ENCODE data around the gene VPS26B. TPM values are rescaled to one million over a fixed set of nuclear protein-coding genes. Genes with fewer than 3 reads are reported as not detected.

Gene VPS26B
- total and polyA plus RNA-seq, 2 experiments from 2014 or later, result 10.1 to 29.1 TPM

DNA sequence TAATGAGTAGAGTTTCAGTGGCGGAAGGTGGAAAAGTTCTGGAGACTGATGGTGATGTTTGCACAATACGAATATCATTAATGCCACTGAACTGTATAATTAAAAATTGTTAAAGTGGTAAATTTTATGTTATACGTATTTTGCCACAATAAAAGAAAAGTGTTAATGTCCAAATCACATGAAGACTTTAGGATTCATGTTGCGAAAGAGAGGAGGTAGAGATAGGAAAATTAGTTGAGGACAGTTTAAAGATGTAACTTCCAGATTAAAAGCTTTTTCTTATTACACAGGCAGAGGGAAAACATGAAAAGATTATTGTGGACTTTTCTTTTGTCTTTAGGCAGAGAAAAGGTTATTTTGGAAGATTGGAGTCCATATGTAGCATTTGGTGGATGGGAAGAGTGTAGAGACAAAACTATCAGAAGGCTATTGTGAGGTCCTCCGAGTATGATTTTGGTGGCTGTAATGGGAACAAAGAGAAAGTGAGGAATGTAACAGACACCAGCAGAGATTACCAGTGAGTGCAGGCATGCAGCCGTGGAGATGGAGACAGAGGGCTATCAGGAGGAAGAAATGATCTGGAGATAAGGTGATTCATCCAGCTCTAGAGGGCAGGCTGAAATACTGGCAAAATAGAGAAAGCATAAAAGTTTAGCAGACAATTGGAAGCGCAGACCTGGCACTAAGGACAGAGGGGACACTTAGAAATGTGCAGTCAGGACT is 12.5 kb downstream of the VPS26B start:
- H3K4me3 ChIP-seq, result no peak overlapping the region
- Mint-ChIP-seq H3K27me3 (ENCODE audit: insufficient read depth, low read depth, poor library complexity) (peaks cover 3% of the 10 kb centered on the region), H3K9me3 (no peaks in the 10 kb centered on the region), H3K4me1 (peaks cover 2% of the 10 kb centered on the region), H3K27ac (no peak overlapping the region), H3K4me3 (no peak overlapping the region), H3K36me3 (ENCODE audit: low read depth) (peaks cover 3% of the 10 kb centered on the region; the same call in 2 of the 3 replicates)
- TF ChIP-seq EZH2 (IDR thresholded peaks at IDR 0.05; ENCODE audit: low read depth, unreplicated experiment) (no peak), ZNF114 (CRISPR knock-in tag; IDR thresholded peaks at IDR 0.05) (no peak), JUNB (IDR thresholded peaks at IDR 0.05; ENCODE audit: unreplicated experiment) (no peak), ZNF331 (CRISPR knock-in tag; IDR thresholded peaks at IDR 0.05; ENCODE audit: low read depth) (no peak)
- TF ChIP-seq, protein P1, sequence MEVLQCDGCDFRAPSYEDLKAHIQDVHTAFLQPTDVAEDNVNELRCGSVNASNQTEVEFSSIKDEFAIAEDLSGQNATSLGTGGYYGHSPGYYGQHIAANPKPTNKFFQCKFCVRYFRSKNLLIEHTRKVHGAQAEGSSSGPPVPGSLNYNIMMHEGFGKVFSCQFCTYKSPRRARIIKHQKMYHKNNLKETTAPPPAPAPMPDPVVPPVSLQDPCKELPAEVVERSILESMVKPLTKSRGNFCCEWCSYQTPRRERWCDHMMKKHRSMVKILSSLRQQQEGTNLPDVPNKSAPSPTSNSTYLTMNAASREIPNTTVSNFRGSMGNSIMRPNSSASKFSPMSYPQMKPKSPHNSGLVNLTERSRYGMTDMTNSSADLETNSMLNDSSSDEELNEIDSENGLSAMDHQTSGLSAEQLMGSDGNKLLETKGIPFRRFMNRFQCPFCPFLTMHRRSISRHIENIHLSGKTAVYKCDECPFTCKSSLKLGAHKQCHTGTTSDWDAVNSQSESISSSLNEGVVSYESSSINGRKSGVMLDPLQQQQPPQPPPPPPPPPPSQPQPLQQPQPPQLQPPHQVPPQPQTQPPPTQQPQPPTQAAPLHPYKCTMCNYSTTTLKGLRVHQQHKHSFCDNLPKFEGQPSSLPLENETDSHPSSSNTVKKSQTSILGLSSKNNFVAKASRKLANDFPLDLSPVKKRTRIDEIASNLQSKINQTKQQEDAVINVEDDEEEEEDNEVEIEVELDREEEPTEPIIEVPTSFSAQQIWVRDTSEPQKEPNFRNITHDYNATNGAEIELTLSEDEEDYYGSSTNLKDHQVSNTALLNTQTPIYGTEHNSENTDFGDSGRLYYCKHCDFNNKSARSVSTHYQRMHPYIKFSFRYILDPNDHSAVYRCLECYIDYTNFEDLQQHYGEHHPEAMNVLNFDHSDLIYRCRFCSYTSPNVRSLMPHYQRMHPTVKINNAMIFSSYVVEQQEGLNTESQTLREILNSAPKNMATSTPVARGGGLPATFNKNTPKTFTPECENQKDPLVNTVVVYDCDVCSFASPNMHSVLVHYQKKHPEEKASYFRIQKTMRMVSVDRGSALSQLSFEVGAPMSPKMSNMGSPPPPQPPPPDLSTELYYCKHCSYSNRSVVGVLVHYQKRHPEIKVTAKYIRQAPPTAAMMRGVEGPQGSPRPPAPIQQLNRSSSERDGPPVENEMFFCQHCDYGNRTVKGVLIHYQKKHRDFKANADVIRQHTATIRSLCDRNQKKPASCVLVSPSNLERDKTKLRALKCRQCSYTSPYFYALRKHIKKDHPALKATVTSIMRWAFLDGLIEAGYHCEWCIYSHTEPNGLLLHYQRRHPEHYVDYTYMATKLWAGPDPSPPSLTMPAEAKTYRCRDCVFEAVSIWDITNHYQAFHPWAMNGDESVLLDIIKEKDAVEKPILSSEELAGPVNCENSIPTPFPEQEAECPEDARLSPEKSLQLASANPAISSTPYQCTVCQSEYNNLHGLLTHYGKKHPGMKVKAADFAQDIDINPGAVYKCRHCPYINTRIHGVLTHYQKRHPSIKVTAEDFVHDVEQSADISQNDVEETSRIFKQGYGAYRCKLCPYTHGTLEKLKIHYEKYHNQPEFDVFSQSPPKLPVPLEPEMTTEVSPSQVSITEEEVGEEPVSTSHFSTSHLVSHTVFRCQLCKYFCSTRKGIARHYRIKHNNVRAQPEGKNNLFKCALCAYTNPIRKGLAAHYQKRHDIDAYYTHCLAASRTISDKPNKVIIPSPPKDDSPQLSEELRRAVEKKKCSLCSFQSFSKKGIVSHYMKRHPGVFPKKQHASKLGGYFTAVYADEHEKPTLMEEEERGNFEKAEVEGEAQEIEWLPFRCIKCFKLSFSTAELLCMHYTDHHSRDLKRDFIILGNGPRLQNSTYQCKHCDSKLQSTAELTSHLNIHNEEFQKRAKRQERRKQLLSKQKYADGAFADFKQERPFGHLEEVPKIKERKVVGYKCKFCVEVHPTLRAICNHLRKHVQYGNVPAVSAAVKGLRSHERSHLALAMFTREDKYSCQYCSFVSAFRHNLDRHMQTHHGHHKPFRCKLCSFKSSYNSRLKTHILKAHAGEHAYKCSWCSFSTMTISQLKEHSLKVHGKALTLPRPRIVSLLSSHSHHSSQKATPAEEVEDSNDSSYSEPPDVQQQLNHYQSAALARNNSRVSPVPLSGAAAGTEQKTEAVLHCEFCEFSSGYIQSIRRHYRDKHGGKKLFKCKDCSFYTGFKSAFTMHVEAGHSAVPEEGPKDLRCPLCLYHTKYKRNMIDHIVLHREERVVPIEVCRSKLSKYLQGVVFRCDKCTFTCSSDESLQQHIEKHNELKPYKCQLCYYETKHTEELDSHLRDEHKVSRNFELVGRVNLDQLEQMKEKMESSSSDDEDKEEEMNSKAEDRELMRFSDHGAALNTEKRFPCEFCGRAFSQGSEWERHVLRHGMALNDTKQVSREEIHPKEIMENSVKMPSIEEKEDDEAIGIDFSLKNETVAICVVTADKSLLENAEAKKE (CRISPR knock-in tag; IDR thresholded peaks at IDR 0.05), result no peak
- TF ChIP-seq, protein P2, sequence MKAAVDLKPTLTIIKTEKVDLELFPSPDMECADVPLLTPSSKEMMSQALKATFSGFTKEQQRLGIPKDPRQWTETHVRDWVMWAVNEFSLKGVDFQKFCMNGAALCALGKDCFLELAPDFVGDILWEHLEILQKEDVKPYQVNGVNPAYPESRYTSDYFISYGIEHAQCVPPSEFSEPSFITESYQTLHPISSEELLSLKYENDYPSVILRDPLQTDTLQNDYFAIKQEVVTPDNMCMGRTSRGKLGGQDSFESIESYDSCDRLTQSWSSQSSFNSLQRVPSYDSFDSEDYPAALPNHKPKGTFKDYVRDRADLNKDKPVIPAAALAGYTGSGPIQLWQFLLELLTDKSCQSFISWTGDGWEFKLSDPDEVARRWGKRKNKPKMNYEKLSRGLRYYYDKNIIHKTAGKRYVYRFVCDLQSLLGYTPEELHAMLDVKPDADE (IDR thresholded peaks at IDR 0.05), result no peak
- H3K4me1 ChIP-seq (ENCODE audit: insufficient read depth), result no peaks in the 10 kb centered on the region
- no peaks in the 10 kb centered on the region for H3K9me2 ChIP-seq (ENCODE audit: insufficient read depth)
- no peaks in the 10 kb centered on the region for H3K27me3 ChIP-seq (ENCODE audit: insufficient read depth)
- H3K79me2 ChIP-seq (replicated peaks; ENCODE audit: insufficient read depth), result 0 out of 2 replicates have a peak, but pooled peaks cover 6% of the 10 kb centered on the region
- no peak for DNase-seq (ENCODE audit: low spot score)
- H3K36me3 ChIP-seq (ENCODE audit: insufficient read depth), result no peaks in the 10 kb centered on the region
- no peak overlapping the region for H3K4me2 ChIP-seq
- 0 out of 2 replicates have a peak, but pooled peaks cover 3% of the 10 kb centered on the region for H4K20me1 ChIP-seq (replicated peaks; ENCODE audit: insufficient read depth)
- H3F3A ChIP-seq (replicated peaks; ENCODE audit: low read depth), result no peaks in the 10 kb centered on the region
- ATAC-seq, result no peak
- no peak overlapping the region for H2AFZ ChIP-seq
- H3K27ac ChIP-seq (ENCODE audit: low read depth), result no peak overlapping the region
